ENCODE data around the gene FZD10. TPM values are rescaled to one million over a fixed set of nuclear protein-coding genes. Genes with fewer than 3 reads are reported as not detected.

FZD10 gene
- polyA plus RNA-seq, 3 donors, result not detected

DNA sequence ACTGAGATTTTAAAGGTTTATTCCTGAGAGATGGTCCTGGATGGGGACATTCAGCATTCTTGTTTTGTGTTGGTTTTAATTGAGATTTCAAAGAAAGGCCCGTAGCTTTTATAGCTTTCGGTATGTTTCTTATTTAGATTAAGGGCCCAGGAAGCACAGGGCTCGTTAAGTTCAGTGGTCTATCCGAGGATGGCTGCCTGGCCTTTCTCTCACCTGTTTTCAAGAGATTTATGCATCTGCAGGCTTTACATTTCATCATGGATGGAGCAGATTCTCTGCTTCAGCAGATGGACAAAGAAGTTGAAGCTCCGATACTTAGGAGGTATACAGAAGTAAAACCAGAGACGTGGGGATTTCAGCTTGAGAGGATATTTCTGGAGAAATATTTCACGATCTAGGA, 16.0 kb downstream of the FZD10 start:
- Mint-ChIP-seq H3K4me3 (no peak overlapping the region), H3K4me1 (no peaks in the 10 kb centered on the region), H3K9me3 (peaks cover 3 to 29% (median 7%) of the 10 kb centered on the region in 7 donors), H3K27ac (no peak overlapping the region), H3K27me3 (ENCODE audit: low read depth in 3 of 3) (peaks cover 8 to 21% (median 14%) of the 10 kb centered on the region in 3 donors), H3K36me3 (no peaks in the 10 kb centered on the region)
- TF ChIP-seq, protein P1, sequence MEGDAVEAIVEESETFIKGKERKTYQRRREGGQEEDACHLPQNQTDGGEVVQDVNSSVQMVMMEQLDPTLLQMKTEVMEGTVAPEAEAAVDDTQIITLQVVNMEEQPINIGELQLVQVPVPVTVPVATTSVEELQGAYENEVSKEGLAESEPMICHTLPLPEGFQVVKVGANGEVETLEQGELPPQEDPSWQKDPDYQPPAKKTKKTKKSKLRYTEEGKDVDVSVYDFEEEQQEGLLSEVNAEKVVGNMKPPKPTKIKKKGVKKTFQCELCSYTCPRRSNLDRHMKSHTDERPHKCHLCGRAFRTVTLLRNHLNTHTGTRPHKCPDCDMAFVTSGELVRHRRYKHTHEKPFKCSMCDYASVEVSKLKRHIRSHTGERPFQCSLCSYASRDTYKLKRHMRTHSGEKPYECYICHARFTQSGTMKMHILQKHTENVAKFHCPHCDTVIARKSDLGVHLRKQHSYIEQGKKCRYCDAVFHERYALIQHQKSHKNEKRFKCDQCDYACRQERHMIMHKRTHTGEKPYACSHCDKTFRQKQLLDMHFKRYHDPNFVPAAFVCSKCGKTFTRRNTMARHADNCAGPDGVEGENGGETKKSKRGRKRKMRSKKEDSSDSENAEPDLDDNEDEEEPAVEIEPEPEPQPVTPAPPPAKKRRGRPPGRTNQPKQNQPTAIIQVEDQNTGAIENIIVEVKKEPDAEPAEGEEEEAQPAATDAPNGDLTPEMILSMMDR (IDR thresholded peaks at IDR 0.05), result no peak
- Histone ChIP-seq H3K9ac (ENCODE audit: insufficient read depth, low read length, poor library complexity, severe bottlenecking) (no peak overlapping the region), H3K27me3 (ENCODE audit: control insufficient read depth in 2 of 2, insufficient read depth in 2 of 2, low read length in 2 of 2) (no peaks in the 10 kb centered on the region), H3K79me2 (ENCODE audit: insufficient read depth, low read length) (no peaks in the 10 kb centered on the region), H3K36me3 (replicated peaks in 1 of 2; ENCODE audit: control insufficient read depth in 1 of 2, insufficient read depth in 2 of 2, low read length in 2 of 2) (no peaks in the 10 kb centered on the region), H3K4me1 (ENCODE audit: control insufficient read depth in 1 of 2, insufficient read depth in 2 of 2, low read length in 2 of 2) (no peaks in the 10 kb centered on the region), H4K20me1 (ENCODE audit: insufficient read depth, low read length) (no peaks in the 10 kb centered on the region), H2AFZ (ENCODE audit: insufficient read depth, low read depth, low read length, poor library complexity, severe bottlenecking) (no peak overlapping the region), H3K27ac (ENCODE audit: low read depth in 1 of 2, low read length in 2 of 2) (no peak overlapping the region), H3K4me3 (replicated peaks in 1 of 3; ENCODE audit: low read depth in 2 of 3, low read length in 3 of 3) (no peak overlapping the region), H3K9me3 (replicated peaks in 1 of 2; ENCODE audit: control insufficient read depth in 1 of 2, insufficient read depth in 1 of 2, low read length in 2 of 2) (peaks cover 2 to 4% of the 10 kb centered on the region in 2 donors), H3K4me2 (replicated peaks; ENCODE audit: extremely low read depth, low read length, poor library complexity, severe bottlenecking) (no peak overlapping the region)
- DNase-seq, result no peak
- intact Hi-C loops (cut with micrococcal nuclease), result no loop called here
- WGBS (ENCODE audit: insufficient coverage), result 12% methylated on average over 4 of the region's 7 CpGs

GRCh38 chr12:130179191-130179590, 16.9 kb downstream of the FZD10 start:
- TF ChIP-seq, protein P1 (IDR thresholded peaks at IDR 0.05), result no peak
- H3K36me3 Mint-ChIP-seq, result no peaks in the 10 kb centered on the region
- no peaks in the 10 kb centered on the region for H3K36me3 ChIP-seq (replicated peaks in 1 of 2; ENCODE audit: control insufficient read depth in 1 of 2, insufficient read depth in 2 of 2, low read length in 2 of 2)
- H3K27me3 Mint-ChIP-seq (ENCODE audit: low read depth in 3 of 3), result peaks cover 8 to 21% (median 14%) of the 10 kb centered on the region in 3 donors
- H3K27ac Mint-ChIP-seq, result no peak overlapping the region
- H3K4me3 ChIP-seq (replicated peaks in 1 of 3; ENCODE audit: low read depth in 2 of 3, low read length in 3 of 3), result no peak overlapping the region
- H3K4me2 ChIP-seq (replicated peaks; ENCODE audit: extremely low read depth, low read length, poor library complexity, severe bottlenecking), result no peak overlapping the region
- no peak for DNase-seq
- H3K79me2 ChIP-seq (ENCODE audit: insufficient read depth, low read length), result no peaks in the 10 kb centered on the region
- no peak overlapping the region for H2AFZ ChIP-seq (ENCODE audit: insufficient read depth, low read depth, low read length, poor library complexity, severe bottlenecking)
- peaks cover 3 to 34% (median 8%) of the 10 kb centered on the region in 7 donors for H3K9me3 Mint-ChIP-seq
- H4K20me1 ChIP-seq (ENCODE audit: insufficient read depth, low read length), result no peaks in the 10 kb centered on the region
- H3K27ac ChIP-seq (ENCODE audit: low read depth in 1 of 2, low read length in 2 of 2), result no peak overlapping the region
- 100% methylated on average over 3 of the region's 7 CpGs for WGBS (ENCODE audit: insufficient coverage)
- H3K4me3 Mint-ChIP-seq, result no peak overlapping the region
- H3K4me1 Mint-ChIP-seq, result no peaks in the 10 kb centered on the region
- H3K9me3 ChIP-seq (replicated peaks in 1 of 2; ENCODE audit: control insufficient read depth in 1 of 2, insufficient read depth in 1 of 2, low read length in 2 of 2), result peaks cover 4 to 8% of the 10 kb centered on the region in 2 donors
- no peaks in the 10 kb centered on the region for H3K4me1 ChIP-seq (ENCODE audit: control insufficient read depth in 1 of 2, insufficient read depth in 2 of 2, low read length in 2 of 2)
- intact Hi-C loops (cut with micrococcal nuclease), result no loop called here
- H3K27me3 ChIP-seq (ENCODE audit: control insufficient read depth in 2 of 2, insufficient read depth in 2 of 2, low read length in 2 of 2), result no peaks in the 10 kb centered on the region
- no peak overlapping the region for H3K9ac ChIP-seq (ENCODE audit: insufficient read depth, low read length, poor library complexity, severe bottlenecking)
